ENCODE data around the gene CLN6. TPM values are rescaled to one million over a fixed set of nuclear protein-coding genes. Genes with fewer than 3 reads are reported as not detected.

CLN6 gene
- total RNA-seq, 1 experiment from 2014 or later, result 71.9 TPM

- H2BK12ac ChIP-seq (ENCODE audit: insufficient read length, low read depth, low read length), result no peak overlapping the region
- no peak overlapping the region for H2AFZ ChIP-seq (ENCODE audit: low read length)
- no peak overlapping the region for H3K23ac ChIP-seq (ENCODE audit: insufficient read length, low read depth, low read length)
- no peak overlapping the region for H3K27ac ChIP-seq (ENCODE audit: insufficient read length, low read depth, low read length)
- no peaks in the 10 kb centered on the region for H3K23me2 ChIP-seq (ENCODE audit: insufficient read length, low read depth, low read length, poor library complexity, severe bottlenecking)
- no peak overlapping the region for H3K14ac ChIP-seq (ENCODE audit: insufficient read depth, low read length)
- H4K5ac ChIP-seq (ENCODE audit: insufficient read length, low read depth, low read length), result no peak overlapping the region
- no peak overlapping the region for H2BK20ac ChIP-seq (ENCODE audit: low read depth, low read length, poor library complexity, severe bottlenecking)
- H3K4me1 ChIP-seq (ENCODE audit: insufficient read depth, low read length), result no peaks in the 10 kb centered on the region
- H3K79me2 ChIP-seq (ENCODE audit: insufficient read depth, low read length), result no peaks in the 10 kb centered on the region
- H3K9ac ChIP-seq (ENCODE audit: extremely low read depth, insufficient read length, low read length), result no peak overlapping the region
- no peaks in the 10 kb centered on the region for H3K9me3 ChIP-seq (ENCODE audit: control insufficient read depth, low read depth, low read length)
- Mint-ChIP-seq H3K27ac (no peak overlapping the region), H3K9me3 (peaks cover 11 to 12% of the 10 kb centered on the region in 2 experiments; a peak in 3 of 5 replicates), H3K4me3 (no peak overlapping the region), H3K4me1 (no peaks in the 10 kb centered on the region), H3K36me3 (ENCODE audit: insufficient read depth in 1 of 3, low read depth in 3 of 3) (peaks cover 18 to 30% (median 26%) of the 10 kb centered on the region in 3 experiments), H3K27me3 (ENCODE audit: low read depth) (no peaks in the 10 kb centered on the region)
- no peak for TF ChIP-seq CTCF (conservative IDR thresholded peaks at IDR 0.05)
- no peak overlapping the region for H2AK5ac ChIP-seq (ENCODE audit: insufficient read length, low read length)
- H3K79me1 ChIP-seq (ENCODE audit: insufficient read depth, low read depth, low read length, poor library complexity, severe bottlenecking), result no peaks in the 10 kb centered on the region
- H4K8ac ChIP-seq (replicated peaks; ENCODE audit: insufficient read length, low read depth, low read length), result no peak overlapping the region
- no peak overlapping the region for H2BK5ac ChIP-seq (ENCODE audit: insufficient read length, low read length)
- no peak overlapping the region for H2BK120ac ChIP-seq (ENCODE audit: low read depth, low read length, poor library complexity, severe bottlenecking)
- H3K27me3 ChIP-seq (ENCODE audit: insufficient read depth, low read length), result no peaks in the 10 kb centered on the region
- no peak overlapping the region for H3K18ac ChIP-seq (ENCODE audit: insufficient read length, low read depth, low read length)
- H3K4ac ChIP-seq (ENCODE audit: low read depth, low read length), result no peak overlapping the region
- H3K56ac ChIP-seq (ENCODE audit: insufficient read length, low read depth, low read length), result no peak overlapping the region
- no peaks in the 10 kb centered on the region for H4K20me1 ChIP-seq (ENCODE audit: control insufficient read depth, insufficient read depth, insufficient read length)
- H3K4me2 ChIP-seq (ENCODE audit: insufficient read depth, insufficient read length, low read length), result no peak overlapping the region
- H4K91ac ChIP-seq (ENCODE audit: insufficient read length, low read depth, low read length), result no peak overlapping the region
- H2BK15ac ChIP-seq (ENCODE audit: low read depth, low read length), result no peak overlapping the region
- no peak overlapping the region for H3T11ph ChIP-seq (ENCODE audit: low read length)
- no peak for DNase-seq
These were observed 66.3 kb downstream of the CLN6 start for GRCh38 chr15:68163191-68163590.

Measured in H9 (cell line).